ENCODE measurements around the gene HDAC4.

Gene HDAC4

GRCh38 chr2:239162976-239163687 lies 237.7 kb downstream of the HDAC4 start:
- DNase-seq (ENCODE audit: low spot score), result no peak
- TF ChIP-seq CTCF (IDR thresholded peaks at IDR 0.05; ENCODE audit: borderline replicate concordance, control extremely low read depth, extremely low read depth, insufficient read depth, missing control alignments), result no peak
- in situ Hi-C loops (cut with MboI; ENCODE audit: low sequenced_read_pairs, unreplicated experiment), result no loop called here

DNA sequence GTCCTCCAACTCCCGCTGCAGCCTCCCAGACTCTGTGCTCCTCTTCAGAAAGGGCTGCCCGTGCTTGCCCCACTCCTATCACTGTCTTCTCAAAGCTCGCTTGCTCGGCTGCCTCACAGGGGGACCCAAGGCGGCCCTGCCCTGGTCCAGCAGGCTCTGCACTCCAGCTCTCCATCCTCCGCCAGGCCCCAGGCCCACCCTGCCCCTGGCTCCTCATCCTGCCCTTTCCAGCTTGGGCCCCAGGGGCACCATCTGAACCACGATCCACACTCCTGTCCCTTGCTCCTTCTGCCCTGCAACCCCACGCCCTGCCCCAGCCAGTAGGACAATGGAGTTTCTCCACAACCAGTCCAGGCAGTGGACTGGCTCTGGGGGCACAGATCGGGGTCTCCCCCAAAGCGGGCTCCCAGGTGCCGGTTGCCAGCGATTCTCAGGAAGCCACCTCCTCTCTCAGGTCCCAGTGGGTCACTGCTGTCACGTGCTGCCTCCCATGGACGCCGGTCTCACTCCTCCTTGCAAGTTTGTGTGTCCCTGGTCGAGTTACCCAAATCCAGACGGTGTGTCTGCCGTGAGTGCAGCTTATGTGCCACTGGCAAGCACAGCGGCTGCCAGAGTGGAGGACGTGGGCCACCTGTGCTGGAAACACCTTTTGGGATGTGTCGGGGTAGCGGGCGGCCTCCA lies 238.5 kb downstream of the HDAC4 start:
- no peak for DNase-seq (ENCODE audit: low spot score)
- TF ChIP-seq CTCF (IDR thresholded peaks at IDR 0.05; ENCODE audit: borderline replicate concordance, control extremely low read depth, extremely low read depth, insufficient read depth, missing control alignments), result no peak
- in situ Hi-C loops (cut with MboI; ENCODE audit: low sequenced_read_pairs, unreplicated experiment), result no loop called here

DNA sequence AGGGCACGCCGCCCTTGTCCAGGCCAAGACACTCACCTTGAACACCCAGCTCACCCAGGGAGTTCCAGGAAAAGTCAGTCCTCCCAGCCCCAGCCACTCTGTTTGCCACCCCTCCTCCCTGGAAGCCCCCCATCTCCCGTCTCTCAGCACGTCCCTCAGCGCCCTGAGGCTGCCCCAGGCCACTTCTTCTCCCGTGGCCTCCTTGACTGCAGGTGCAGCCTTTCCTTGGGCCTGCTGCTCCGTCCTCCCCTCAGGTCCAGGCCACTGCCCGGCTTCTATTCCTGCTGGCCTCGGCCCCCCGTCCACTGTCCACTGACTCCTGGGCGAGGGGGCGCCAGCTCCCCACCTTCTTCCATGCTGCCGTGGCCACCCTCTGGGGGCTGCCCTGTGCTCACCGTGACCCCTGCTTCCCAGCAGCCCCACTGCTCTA lies 239.1 kb downstream of the HDAC4 start:
- TF ChIP-seq CTCF (IDR thresholded peaks at IDR 0.05; ENCODE audit: borderline replicate concordance, control extremely low read depth, extremely low read depth, insufficient read depth, missing control alignments), result no peak
- no peak for DNase-seq (ENCODE audit: low spot score)
- in situ Hi-C loops (cut with MboI; ENCODE audit: low sequenced_read_pairs, unreplicated experiment), result no loop called here

GRCh38 chr2:239160226-239161143 lies 240.3 kb downstream of the HDAC4 start:
- DNase-seq (ENCODE audit: low spot score), result no peak
- TF ChIP-seq CTCF (IDR thresholded peaks at IDR 0.05; ENCODE audit: borderline replicate concordance, control extremely low read depth, extremely low read depth, insufficient read depth, missing control alignments), result no peak
- in situ Hi-C loops (cut with MboI; ENCODE audit: low sequenced_read_pairs, unreplicated experiment), result no loop called here

GRCh38 chr2:239159476-239159911 lies 241.3 kb downstream of the HDAC4 start:
- DNase-seq (ENCODE audit: low spot score), result no peak
- no peak for TF ChIP-seq CTCF (IDR thresholded peaks at IDR 0.05; ENCODE audit: borderline replicate concordance, control extremely low read depth, extremely low read depth, insufficient read depth, missing control alignments)
- in situ Hi-C loops (cut with MboI; ENCODE audit: low sequenced_read_pairs, unreplicated experiment), result no loop called here

Data from GM13976 (cell line).